K562 (cell line): ENCODE data around the gene AMIGO3. TPM values are rescaled to one million over a fixed set of nuclear protein-coding genes. Genes with fewer than 3 reads are reported as not detected.
A peak's percentile ranks its signal among the peaks of the same experiment; 100 is the strongest.

Source experiments
- CREM ChIP-seq: IDR thresholded peaks from 2 replicates; pipeline ENCODE4 v1.6.1; 2014; ENCODE audit warnings: antibody characterized with exemption, low read depth
- CSDE1 ChIP-seq, 2 experiments: fragments of 450-650 bp; IDR thresholded peaks; 2 replicates each; pipeline ENCODE4 v1.6.1; 2016; ENCODE audit warnings: mild to moderate bottlenecking in 1 of 2
- EP400 ChIP-seq: fragments of 450-650 bp; IDR thresholded peaks from 2 replicates; pipeline ENCODE4 v1.6.1; 2017; ENCODE audit warnings: antibody characterized with exemption, mild to moderate bottlenecking, moderate library complexity
- FOXJ3 ChIP-seq: sonication (generic); formaldehyde crosslinking; IDR thresholded peaks from 2 replicates; pipeline ENCODE4 v1.4.0; 2020; ENCODE audit warnings: mild to moderate bottlenecking, missing genetic modification reagents
- MCM2 ChIP-seq: fragments of 450-650 bp; IDR thresholded peaks from 2 replicates; pipeline ENCODE4 v1.6.1; 2017; ENCODE audit warnings: low read depth, mild to moderate bottlenecking
- TARDBP ChIP-seq: fragments of 450-650 bp; IDR thresholded peaks from 2 replicates; pipeline ENCODE4 v1.6.1; 2016
- WHSC1 ChIP-seq: IDR thresholded peaks from one replicate; pipeline ENCODE4 v1.6.1; 2012; ENCODE audit warnings: low read length, control low read depth, inconsistent platforms
- ZNF146 ChIP-seq: IDR thresholded peaks from one replicate; pipeline ENCODE4 v1.6.1; 2018; ENCODE audit warnings: missing compliant biosample characterization; ENCODE audit not compliant: unreplicated experiment
- ZNF197 ChIP-seq: fragments of 200-800 bp; sonication (Bioruptor generic); IDR thresholded peaks from 2 replicates; pipeline ENCODE4 v1.6.1; 2016; ENCODE audit warnings: low read depth, missing genetic modification characterization, missing compliant biosample characterization
- ZNF274 ChIP-seq: IDR thresholded peaks from 2 replicates; pipeline ENCODE4 v1.6.1; 2011; ENCODE audit warnings: low read depth, mild to moderate bottlenecking, low read length, moderate library complexity, borderline replicate concordance
- polyA plus RNA-seq, 8 experiments: library from polyadenylated mRNA; depleted of rRNA in 4 of 8; stranded (reverse) in 5 of 8; unstranded in 3 of 8; fragments of >200 nt; fragmentation: Nextera tagmentation in 2 of 8; fragmentation: Illumina TruSeq in 1 of 8; extraction: Ambion mirVana in 2 of 8; extraction: Trizol in 1 of 8; gene quantifications; 2 replicates each; pipeline versions ENCODE4 v1.2.1 to v1.2.3, GENCODE V29; 2011 to 2014; ENCODE audit warnings: inconsistent platforms in 1 of 8, missing spikeins in 1 of 8
- total RNA-seq, 7 experiments: library from RNA; depleted of rRNA in 6 of 7; stranded (reverse); fragments of >200 nt in 6 of 7; fragmentation: Illumina TruSeq in 2 of 7; extraction: Trizol in 2 of 7; gene quantifications; 2 replicates each; pipeline versions ENCODE4 v1.2.1 to v1.2.3, GENCODE V29; 2011 to 2021; ENCODE audit warnings: low replicate concordance in 1 of 7
- TF ChIP-seq, protein P1 (sequence below): fragments of 250-450 bp; sonication (Bioruptor Pico); IDR thresholded peaks from 2 replicates; pipeline ENCODE4 v1.9.0; 2021; ENCODE audit warnings: mild to moderate bottlenecking, inconsistent platforms
- TF ChIP-seq, protein P2 (sequence below): sonication (generic); formaldehyde crosslinking; IDR thresholded peaks from 2 replicates; pipeline ENCODE4 v1.8.1; 2022; ENCODE audit warnings: missing genetic modification reagents
- TF ChIP-seq, protein P3 (sequence below): sonication (generic); formaldehyde crosslinking; IDR thresholded peaks from 2 replicates; pipeline ENCODE4 v1.8.0; 2022; ENCODE audit warnings: mild to moderate bottlenecking, missing genetic modification reagents
- TF ChIP-seq, protein P4 (sequence below): fragments of 450-650 bp; IDR thresholded peaks from 2 replicates; pipeline ENCODE4 v1.6.1; 2014; ENCODE audit warnings: low read depth, mild to moderate bottlenecking, moderate library complexity, borderline replicate concordance
- TF ChIP-seq, protein P5 (sequence below): IDR thresholded peaks from 2 replicates; pipeline ENCODE4 v1.6.1; 2011; ENCODE audit warnings: borderline replicate concordance, low read depth, mild to moderate bottlenecking, moderate library complexity, low read length; ENCODE audit not compliant: insufficient read depth, poor library complexity, severe bottlenecking
- TF ChIP-seq, protein P6 (sequence below): fragments of 200-800 bp; sonication (Bioruptor generic); IDR thresholded peaks from 2 replicates; pipeline ENCODE4 v1.6.1; 2017; ENCODE audit warnings: missing genetic modification characterization, missing compliant biosample characterization

AMIGO3 gene
- total and polyA plus RNA-seq, 9 of the 15 experiments (the other 6 are each of a cell fraction or from before 2014, with no cell fraction given): 0.13 to 2.8 (median 0.44) TPM; not detected in 4

DNA sequence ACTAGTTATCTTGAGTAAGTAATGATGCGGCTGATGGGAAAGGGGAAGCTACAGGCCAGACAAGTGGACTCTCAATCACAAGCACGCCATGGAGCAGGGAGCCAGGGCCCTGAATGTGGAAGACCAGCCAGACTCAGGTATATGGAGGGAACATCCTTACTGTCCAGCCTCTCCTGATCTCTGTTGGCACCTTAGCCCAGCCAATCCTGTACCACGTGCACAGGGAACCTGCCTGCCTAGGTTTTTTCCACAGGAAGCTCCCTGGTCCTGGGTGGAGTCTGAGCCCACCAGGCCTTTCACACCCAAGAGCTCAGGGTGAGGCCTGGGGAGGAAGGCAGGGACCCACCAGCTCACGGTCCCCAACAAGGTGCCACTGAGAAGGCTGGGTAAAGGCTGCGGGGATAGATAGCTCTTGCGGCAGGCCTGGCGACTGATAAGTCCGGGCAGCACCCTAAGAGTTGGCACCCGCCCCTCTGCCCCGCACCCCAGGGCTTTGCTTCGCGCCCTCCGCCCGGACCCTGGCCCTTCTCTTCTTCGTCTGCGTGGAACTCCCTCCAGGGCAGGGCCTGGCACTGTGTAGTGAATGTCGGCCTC, 46.3 kb downstream of the AMIGO3 start (continued):
- TF ChIP-seq WHSC1 (no peak), CSDE1 (IDR thresholded peaks at IDR 0.05) (no peak), FOXJ3 (CRISPR knock-in tag) (no peak), MCM2 (no peak), EP400 (no peak), CREM (no peak), ZNF146 (CRISPR knock-in tag) (no peak), ZNF274 (no peak), TARDBP (no peak), ZNF197 (CRISPR knock-in tag) (no peak)
- TF ChIP-seq, protein P1, sequence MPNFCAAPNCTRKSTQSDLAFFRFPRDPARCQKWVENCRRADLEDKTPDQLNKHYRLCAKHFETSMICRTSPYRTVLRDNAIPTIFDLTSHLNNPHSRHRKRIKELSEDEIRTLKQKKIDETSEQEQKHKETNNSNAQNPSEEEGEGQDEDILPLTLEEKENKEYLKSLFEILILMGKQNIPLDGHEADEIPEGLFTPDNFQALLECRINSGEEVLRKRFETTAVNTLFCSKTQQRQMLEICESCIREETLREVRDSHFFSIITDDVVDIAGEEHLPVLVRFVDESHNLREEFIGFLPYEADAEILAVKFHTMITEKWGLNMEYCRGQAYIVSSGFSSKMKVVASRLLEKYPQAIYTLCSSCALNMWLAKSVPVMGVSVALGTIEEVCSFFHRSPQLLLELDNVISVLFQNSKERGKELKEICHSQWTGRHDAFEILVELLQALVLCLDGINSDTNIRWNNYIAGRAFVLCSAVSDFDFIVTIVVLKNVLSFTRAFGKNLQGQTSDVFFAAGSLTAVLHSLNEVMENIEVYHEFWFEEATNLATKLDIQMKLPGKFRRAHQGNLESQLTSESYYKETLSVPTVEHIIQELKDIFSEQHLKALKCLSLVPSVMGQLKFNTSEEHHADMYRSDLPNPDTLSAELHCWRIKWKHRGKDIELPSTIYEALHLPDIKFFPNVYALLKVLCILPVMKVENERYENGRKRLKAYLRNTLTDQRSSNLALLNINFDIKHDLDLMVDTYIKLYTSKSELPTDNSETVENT: no peak
- TF ChIP-seq, protein P2, sequence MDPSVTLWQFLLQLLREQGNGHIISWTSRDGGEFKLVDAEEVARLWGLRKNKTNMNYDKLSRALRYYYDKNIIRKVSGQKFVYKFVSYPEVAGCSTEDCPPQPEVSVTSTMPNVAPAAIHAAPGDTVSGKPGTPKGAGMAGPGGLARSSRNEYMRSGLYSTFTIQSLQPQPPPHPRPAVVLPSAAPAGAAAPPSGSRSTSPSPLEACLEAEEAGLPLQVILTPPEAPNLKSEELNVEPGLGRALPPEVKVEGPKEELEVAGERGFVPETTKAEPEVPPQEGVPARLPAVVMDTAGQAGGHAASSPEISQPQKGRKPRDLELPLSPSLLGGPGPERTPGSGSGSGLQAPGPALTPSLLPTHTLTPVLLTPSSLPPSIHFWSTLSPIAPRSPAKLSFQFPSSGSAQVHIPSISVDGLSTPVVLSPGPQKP (CRISPR knock-in tag): no peak
- TF ChIP-seq, protein P3, sequence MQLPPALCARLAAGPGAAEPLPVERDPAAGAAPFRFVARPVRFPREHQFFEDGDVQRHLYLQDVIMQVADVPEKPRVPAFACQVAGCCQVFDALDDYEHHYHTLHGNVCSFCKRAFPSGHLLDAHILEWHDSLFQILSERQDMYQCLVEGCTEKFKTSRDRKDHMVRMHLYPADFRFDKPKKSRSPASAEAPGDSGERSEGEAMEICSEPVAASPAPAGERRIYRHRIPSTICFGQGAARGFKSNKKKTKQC (CRISPR knock-in tag): 0 out of 2 replicates have a peak, but pooled peaks have one; percentile 52
- TF ChIP-seq, protein P4, sequence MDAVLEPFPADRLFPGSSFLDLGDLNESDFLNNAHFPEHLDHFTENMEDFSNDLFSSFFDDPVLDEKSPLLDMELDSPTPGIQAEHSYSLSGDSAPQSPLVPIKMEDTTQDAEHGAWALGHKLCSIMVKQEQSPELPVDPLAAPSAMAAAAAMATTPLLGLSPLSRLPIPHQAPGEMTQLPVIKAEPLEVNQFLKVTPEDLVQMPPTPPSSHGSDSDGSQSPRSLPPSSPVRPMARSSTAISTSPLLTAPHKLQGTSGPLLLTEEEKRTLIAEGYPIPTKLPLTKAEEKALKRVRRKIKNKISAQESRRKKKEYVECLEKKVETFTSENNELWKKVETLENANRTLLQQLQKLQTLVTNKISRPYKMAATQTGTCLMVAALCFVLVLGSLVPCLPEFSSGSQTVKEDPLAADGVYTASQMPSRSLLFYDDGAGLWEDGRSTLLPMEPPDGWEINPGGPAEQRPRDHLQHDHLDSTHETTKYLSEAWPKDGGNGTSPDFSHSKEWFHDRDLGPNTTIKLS: no peak
- TF ChIP-seq, protein P5, sequence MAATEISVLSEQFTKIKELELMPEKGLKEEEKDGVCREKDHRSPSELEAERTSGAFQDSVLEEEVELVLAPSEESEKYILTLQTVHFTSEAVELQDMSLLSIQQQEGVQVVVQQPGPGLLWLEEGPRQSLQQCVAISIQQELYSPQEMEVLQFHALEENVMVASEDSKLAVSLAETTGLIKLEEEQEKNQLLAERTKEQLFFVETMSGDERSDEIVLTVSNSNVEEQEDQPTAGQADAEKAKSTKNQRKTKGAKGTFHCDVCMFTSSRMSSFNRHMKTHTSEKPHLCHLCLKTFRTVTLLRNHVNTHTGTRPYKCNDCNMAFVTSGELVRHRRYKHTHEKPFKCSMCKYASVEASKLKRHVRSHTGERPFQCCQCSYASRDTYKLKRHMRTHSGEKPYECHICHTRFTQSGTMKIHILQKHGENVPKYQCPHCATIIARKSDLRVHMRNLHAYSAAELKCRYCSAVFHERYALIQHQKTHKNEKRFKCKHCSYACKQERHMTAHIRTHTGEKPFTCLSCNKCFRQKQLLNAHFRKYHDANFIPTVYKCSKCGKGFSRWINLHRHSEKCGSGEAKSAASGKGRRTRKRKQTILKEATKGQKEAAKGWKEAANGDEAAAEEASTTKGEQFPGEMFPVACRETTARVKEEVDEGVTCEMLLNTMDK: no peak
- TF ChIP-seq, protein P6, sequence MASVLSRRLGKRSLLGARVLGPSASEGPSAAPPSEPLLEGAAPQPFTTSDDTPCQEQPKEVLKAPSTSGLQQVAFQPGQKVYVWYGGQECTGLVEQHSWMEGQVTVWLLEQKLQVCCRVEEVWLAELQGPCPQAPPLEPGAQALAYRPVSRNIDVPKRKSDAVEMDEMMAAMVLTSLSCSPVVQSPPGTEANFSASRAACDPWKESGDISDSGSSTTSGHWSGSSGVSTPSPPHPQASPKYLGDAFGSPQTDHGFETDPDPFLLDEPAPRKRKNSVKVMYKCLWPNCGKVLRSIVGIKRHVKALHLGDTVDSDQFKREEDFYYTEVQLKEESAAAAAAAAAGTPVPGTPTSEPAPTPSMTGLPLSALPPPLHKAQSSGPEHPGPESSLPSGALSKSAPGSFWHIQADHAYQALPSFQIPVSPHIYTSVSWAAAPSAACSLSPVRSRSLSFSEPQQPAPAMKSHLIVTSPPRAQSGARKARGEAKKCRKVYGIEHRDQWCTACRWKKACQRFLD: no peak; the same call in 1 of the 2 replicates
